HEK293 (cell line): Measurements from ENCODE around the gene RNF169.

ENCODE experiments used
- CTCF ChIA-PET: fragments of 350-600 bp; formaldehyde crosslinking; extraction: SDS; loops from one replicate; lab custom pipeline; 2021; ENCODE audit warnings: antibody characterized with exemption; lab: Yijun Ruan, JAX
- POLR2A ChIA-PET: fragments of 300-600 bp; formaldehyde crosslinking; extraction: SDS; loops from one replicate; lab custom pipeline; 2020; ENCODE audit warnings: antibody characterized with exemption, inconsistent platforms; lab: Yijun Ruan, JAX
- H3K27ac ChIP-seq: fragments of 200-500 bp; sonication (Bioruptor generic); 2 replicates; pipeline ENCODE4 v1.5.1; 2014; ENCODE audit warnings: low read depth, low read length, control low read depth, inconsistent platforms; ENCODE audit errors: extremely low read depth
- H3K36me3 ChIP-seq, 2 experiments: fragments of 200-500 bp in 1 of 2; sonication (Bioruptor generic) in 1 of 2; 1 replicate in 1 of 2; 2 replicates in 1 of 2; pipeline ENCODE4 v1.5.1; 2014 to 2017; ENCODE audit warnings: inconsistent platforms in 2 of 2, low read length in 2 of 2; ENCODE audit not compliant: control insufficient read depth in 2 of 2, insufficient read depth in 1 of 2
- H3K4me1 ChIP-seq: fragments of 200-500 bp; sonication (Bioruptor generic); 2 replicates; pipeline ENCODE4 v1.5.1; 2014; ENCODE audit warnings: mild to moderate bottlenecking, low read length, inconsistent platforms; ENCODE audit not compliant: control insufficient read depth, insufficient read depth
- H3K4me3 ChIP-seq: 2 replicates; pipeline ENCODE4 v1.5.1; 2011; ENCODE audit warnings: low read depth, mild to moderate bottlenecking, control low read depth, low read length, moderate library complexity
- H3K9me3 ChIP-seq: fragments of 200-500 bp; sonication (Bioruptor generic); 2 replicates; pipeline ENCODE4 v1.5.1; 2014; ENCODE audit warnings: low read depth, low read length, inconsistent platforms; ENCODE audit not compliant: control insufficient read depth, insufficient read depth
- CTCF ChIP-seq: fragments of 450-650 bp; formaldehyde crosslinking; IDR thresholded peaks from 2 replicates; pipeline ENCODE4 v1.5.1; 2016; ENCODE audit warnings: missing biosample characterization, missing genetic modification characterization
- EGR2 ChIP-seq: fragments of 450-650 bp; formaldehyde crosslinking; IDR thresholded peaks from 2 replicates; pipeline ENCODE4 v1.5.1; 2016; ENCODE audit warnings: low read depth, missing biosample characterization, missing genetic modification characterization
- FEZF1 ChIP-seq: fragments of 450-650 bp; formaldehyde crosslinking; IDR thresholded peaks from 2 replicates; pipeline ENCODE4 v1.5.1; 2016; ENCODE audit warnings: missing biosample characterization, missing genetic modification characterization
- GLIS2 ChIP-seq: fragments of 450-650 bp; formaldehyde crosslinking; IDR thresholded peaks from 2 replicates; pipeline ENCODE4 v1.5.1; 2016; ENCODE audit warnings: missing biosample characterization, missing genetic modification characterization
- KLF16 ChIP-seq: fragments of 450-650 bp; formaldehyde crosslinking; IDR thresholded peaks from 2 replicates; pipeline ENCODE4 v1.5.1; 2017; ENCODE audit warnings: missing biosample characterization, missing genetic modification characterization
- TCF7L2 ChIP-seq: IDR thresholded peaks from 2 replicates; pipeline ENCODE4 v1.6.1; 2011; ENCODE audit warnings: low read depth, mild to moderate bottlenecking, inconsistent platforms, low read length, moderate library complexity, borderline replicate concordance
- ZBTB20 ChIP-seq: fragments of 450-650 bp; formaldehyde crosslinking; IDR thresholded peaks from 2 replicates; pipeline ENCODE4 v1.5.1; 2016; ENCODE audit warnings: missing biosample characterization, missing genetic modification characterization
- ZFHX2 ChIP-seq: fragments of 450-650 bp; formaldehyde crosslinking; conservative IDR thresholded peaks from 2 replicates; pipeline ENCODE4 v1.5.1; 2016; ENCODE audit warnings: missing biosample characterization, missing genetic modification characterization
- ZFP69B ChIP-seq: fragments of 450-650 bp; formaldehyde crosslinking; IDR thresholded peaks from 2 replicates; pipeline ENCODE4 v1.5.1; 2016; ENCODE audit warnings: missing biosample characterization, missing genetic modification characterization
- ZIC2 ChIP-seq: fragments of 450-650 bp; formaldehyde crosslinking; IDR thresholded peaks from 2 replicates; pipeline ENCODE4 v1.5.1; 2016; ENCODE audit warnings: missing biosample characterization, missing genetic modification characterization
- ZNF112 ChIP-seq: fragments of 450-650 bp; formaldehyde crosslinking; IDR thresholded peaks from 2 replicates; pipeline ENCODE4 v1.5.0; 2017; ENCODE audit warnings: missing biosample characterization, missing genetic modification characterization
- ZNF169 ChIP-seq: fragments of 450-650 bp; formaldehyde crosslinking; IDR thresholded peaks from 2 replicates; pipeline ENCODE4 v1.5.1; 2016; ENCODE audit warnings: missing biosample characterization, missing genetic modification characterization
- ZNF518A ChIP-seq: fragments of 450-650 bp; formaldehyde crosslinking; conservative IDR thresholded peaks from 2 replicates; pipeline ENCODE4 v1.5.1; 2016; ENCODE audit warnings: low read depth, missing biosample characterization, missing genetic modification characterization
- ZNF521 ChIP-seq: fragments of 450-650 bp; formaldehyde crosslinking; IDR thresholded peaks from 2 replicates; pipeline ENCODE4 v1.5.1; 2017; ENCODE audit warnings: missing biosample characterization, mild to moderate bottlenecking, missing genetic modification characterization
- ZNF529 ChIP-seq: fragments of 450-650 bp; formaldehyde crosslinking; IDR thresholded peaks from 2 replicates; pipeline ENCODE4 v1.5.1; 2017; ENCODE audit warnings: missing genetic modification characterization, missing biosample characterization; ENCODE audit not compliant: insufficient replicate concordance
- ZNF585B ChIP-seq: fragments of 450-650 bp; formaldehyde crosslinking; IDR thresholded peaks from 2 replicates; pipeline ENCODE4 v1.5.1; 2016; ENCODE audit warnings: missing biosample characterization, missing genetic modification characterization
- ZNF596 ChIP-seq: fragments of 450-650 bp; IDR thresholded peaks from 2 replicates; pipeline ENCODE4 v1.5.0; 2018; ENCODE audit warnings: missing biosample characterization, mild to moderate bottlenecking, missing genetic modification characterization, moderate library complexity
- ZNF791 ChIP-seq: fragments of 450-650 bp; formaldehyde crosslinking; IDR thresholded peaks from 2 replicates; pipeline ENCODE4 v1.5.1; 2016; ENCODE audit warnings: missing biosample characterization, missing genetic modification characterization

RNF169 gene

GRCh38 chr11:74707182-74707581 is 41.5 kb upstream of the RNF169 start (continued):
- TF ChIP-seq CTCF (tag by site-specific recombination), result no peak
- no peak for TF ChIP-seq GLIS2
- no peak for TF ChIP-seq TCF7L2

GRCh38 chr11:74707602-74708510 is 40.8 kb upstream of the RNF169 start:
- TF ChIP-seq ZFHX2 (tag by site-specific recombination), result peak; percentile 78
- peak; percentile 30; the same call in 1 of the 2 replicates for TF ChIP-seq ZIC2
- no peak for TF ChIP-seq ZNF518A
- TF ChIP-seq ZNF791 (tag by site-specific recombination), result no peak
- peak; percentile 75 for TF ChIP-seq EGR2
- no peak overlapping the region for H3K27ac ChIP-seq
- H3K4me1 ChIP-seq, result no peaks in the 10 kb centered on the region
- ChIA-PET CTCF (interaction anchor here (2.1 kb wide), 1 partner anchor 18 kb away, joined by 11 read pairs; no protein-coding TSS in a partner anchor), POLR2A (no interaction called here)
- no peaks in the 10 kb centered on the region for H3K9me3 ChIP-seq
- H3K4me3 ChIP-seq, result no peak overlapping the region
- no peaks in the 10 kb centered on the region for H3K36me3 ChIP-seq

- ChIA-PET POLR2A (no interaction called here), CTCF (interaction anchor here (2.1 kb wide), 1 partner anchor 17 kb away, joined by 11 read pairs; no protein-coding TSS in a partner anchor)
- Histone ChIP-seq H3K4me1 (no peaks in the 10 kb centered on the region), H3K36me3 (no peaks in the 10 kb centered on the region), H3K9me3 (no peaks in the 10 kb centered on the region), H3K27ac (no peak overlapping the region), H3K4me3 (no peak overlapping the region)
- no peak for TF ChIP-seq ZBTB20 (tag by site-specific recombination)
- TF ChIP-seq ZNF791 (tag by site-specific recombination), result no peak
- no peak for TF ChIP-seq ZNF585B (tag by site-specific recombination)
- TF ChIP-seq ZNF529 (tag by site-specific recombination), result no peak
- TF ChIP-seq ZFP69B (tag by site-specific recombination), result no peak
- no peak for TF ChIP-seq ZNF596 (tag by site-specific recombination)
- TF ChIP-seq KLF16 (tag by site-specific recombination), result no peak
- no peak for TF ChIP-seq ZNF521 (tag by site-specific recombination)
- TF ChIP-seq FEZF1 (tag by site-specific recombination), result no peak
- TF ChIP-seq ZNF112 (tag by site-specific recombination), result no peak
- TF ChIP-seq ZNF169 (tag by site-specific recombination), result no peak
Measured at GRCh38 chr11:74709175-74709574, 39.5 kb upstream of the RNF169 start.
